ENCODE results near the gene EWSR1.

The EWSR1 gene

DNA sequence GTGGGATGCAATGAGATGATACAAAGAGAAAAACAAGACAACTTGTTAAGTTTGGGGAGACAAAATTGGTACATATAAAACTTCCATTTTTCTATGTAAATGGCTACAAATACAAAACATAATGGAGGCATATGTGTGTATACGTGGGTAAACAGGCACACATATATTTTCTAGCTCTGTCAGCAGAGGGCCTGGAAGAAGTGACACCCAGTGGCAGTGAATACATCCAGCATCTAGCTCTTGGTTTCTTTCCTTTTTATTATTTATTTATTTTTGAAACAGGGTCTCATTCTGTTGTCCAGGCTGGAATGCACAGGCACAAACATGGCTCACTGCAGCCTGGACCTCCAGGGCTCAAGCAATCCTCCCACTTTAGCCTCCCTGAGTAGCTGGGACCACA, 52.5 kb downstream of the EWSR1 start:
- DNase-seq (ENCODE audit: low spot score): no peak

- DNase-seq (ENCODE audit: low spot score): no peak
These were observed 55.6 kb downstream of the EWSR1 start for GRCh38 chr22:29323641-29324040.

DNA sequence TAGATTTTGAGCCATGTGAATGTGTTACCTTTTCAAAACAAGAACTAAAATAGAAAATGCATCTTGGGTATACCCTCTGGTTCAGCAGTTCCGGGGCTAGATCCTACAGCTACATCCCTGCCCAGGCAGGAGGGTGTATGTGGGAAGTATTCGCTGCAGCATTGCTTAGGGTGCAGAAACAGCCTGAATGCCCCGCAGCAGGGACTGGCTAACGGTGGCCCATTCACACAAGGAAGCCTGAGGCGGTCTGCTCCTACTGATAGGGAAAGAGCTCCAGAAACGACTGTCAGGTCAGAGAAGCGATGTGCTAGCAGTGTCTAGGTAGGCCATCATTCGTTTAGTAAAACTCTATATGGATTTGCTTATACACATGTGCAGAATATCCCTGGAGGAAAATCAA, 57.3 kb downstream of the EWSR1 start:
- DNase-seq (ENCODE audit: low spot score): no peak

DNA sequence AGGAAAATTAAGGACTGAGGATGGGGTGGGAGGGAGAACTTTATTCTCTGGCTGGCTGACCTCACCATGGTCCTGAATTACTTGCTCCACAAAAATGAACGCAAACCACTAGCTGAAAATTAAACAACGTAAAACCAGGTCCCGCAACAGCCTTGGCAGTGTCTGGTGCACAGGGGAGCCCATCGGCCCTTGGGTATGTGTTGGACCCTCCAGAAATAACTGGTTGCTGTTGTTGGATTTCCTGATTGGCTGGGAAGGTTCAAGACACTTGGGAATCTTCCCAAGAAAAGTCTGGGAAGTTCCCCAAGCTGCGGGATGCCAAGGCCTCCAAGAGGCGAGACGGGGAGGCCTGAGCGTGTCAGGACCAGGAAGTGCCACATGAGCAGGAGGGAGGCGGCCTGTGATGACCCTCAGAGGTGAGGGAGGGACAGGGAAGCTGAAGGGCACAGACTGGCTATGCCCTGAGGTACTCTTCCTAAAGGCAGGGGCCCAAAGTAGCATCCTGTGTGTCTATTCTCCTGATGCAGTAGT, 57.8 kb downstream of the EWSR1 start:
- DNase-seq (ENCODE audit: low spot score): no peak

GRCh38 chr22:29326481-29326880, 58.4 kb downstream of the EWSR1 start:
- DNase-seq (ENCODE audit: low spot score): no peak

- DNase-seq (ENCODE audit: low spot score): no peak
These were observed 59.2 kb downstream of the EWSR1 start for GRCh38 chr22:29327089-29327764.

- DNase-seq (ENCODE audit: low spot score): no peak
These were observed 60.0 kb downstream of the EWSR1 start for GRCh38 chr22:29328055-29328454.

- DNase-seq (ENCODE audit: low spot score): no peak
These were observed 60.8 kb downstream of the EWSR1 start for GRCh38 chr22:29328566-29329500.

GRCh38 chr22:29329581-29329980, 61.5 kb downstream of the EWSR1 start:
- no peak for DNase-seq (ENCODE audit: low spot score)

DNA sequence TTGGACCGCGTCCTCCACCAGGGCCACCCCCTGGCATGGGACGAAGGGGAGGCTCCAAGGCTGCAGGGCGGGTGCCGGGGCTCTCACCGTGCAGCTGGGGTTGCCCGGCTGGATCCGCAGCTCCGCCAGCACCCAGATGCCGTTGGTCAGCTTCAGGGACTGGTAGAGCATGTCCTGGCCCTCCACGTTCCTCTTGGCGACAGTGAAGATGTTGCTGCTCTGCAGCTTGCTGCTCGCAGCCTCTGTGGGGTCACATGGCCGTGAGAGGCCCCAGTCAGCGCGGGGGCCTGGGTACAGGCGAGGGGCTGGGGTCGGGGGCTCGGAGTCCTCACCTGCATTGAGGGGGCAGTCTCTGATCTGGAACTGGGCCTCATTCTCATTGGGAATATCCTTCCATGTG, 62.2 kb downstream of the EWSR1 start:
- no peak for DNase-seq (ENCODE audit: low spot score)

- DNase-seq (ENCODE audit: low spot score): no peak
These were observed 62.7 kb downstream of the EWSR1 start for GRCh38 chr22:29330753-29331152.

DNA sequence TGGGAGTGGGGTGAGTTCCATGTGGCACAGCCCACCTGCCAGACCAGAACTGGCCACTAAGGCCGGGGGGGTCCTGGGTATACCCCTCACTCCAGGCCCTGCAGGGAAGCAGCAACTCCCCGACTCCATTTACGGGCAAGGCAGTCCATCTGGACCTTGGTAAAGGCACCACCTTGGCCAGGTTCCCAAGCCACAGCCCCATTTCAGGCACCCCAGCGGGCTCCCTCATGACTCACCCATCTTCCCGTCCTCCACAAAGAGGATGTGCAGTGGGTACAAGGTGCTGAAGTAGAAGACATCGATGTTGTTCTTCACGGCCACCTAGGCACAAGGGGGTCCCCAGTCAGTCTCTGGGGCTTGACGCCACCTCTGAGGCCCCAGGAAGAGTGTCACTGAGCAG, 63.1 kb downstream of the EWSR1 start:
- no peak for DNase-seq (ENCODE audit: low spot score)

GRCh38 chr22:29331658-29332300, 63.7 kb downstream of the EWSR1 start:
- no peak for DNase-seq (ENCODE audit: low spot score)

GRCh38 chr22:29332886-29333496, 64.9 kb downstream of the EWSR1 start:
- DNase-seq (ENCODE audit: low spot score): no peak

- no peak for DNase-seq (ENCODE audit: low spot score)
These were observed 66.1 kb downstream of the EWSR1 start for GRCh38 chr22:29334148-29334547.

- DNase-seq (ENCODE audit: low spot score): no peak
These were observed 66.8 kb downstream of the EWSR1 start for GRCh38 chr22:29334696-29335344.

DNA sequence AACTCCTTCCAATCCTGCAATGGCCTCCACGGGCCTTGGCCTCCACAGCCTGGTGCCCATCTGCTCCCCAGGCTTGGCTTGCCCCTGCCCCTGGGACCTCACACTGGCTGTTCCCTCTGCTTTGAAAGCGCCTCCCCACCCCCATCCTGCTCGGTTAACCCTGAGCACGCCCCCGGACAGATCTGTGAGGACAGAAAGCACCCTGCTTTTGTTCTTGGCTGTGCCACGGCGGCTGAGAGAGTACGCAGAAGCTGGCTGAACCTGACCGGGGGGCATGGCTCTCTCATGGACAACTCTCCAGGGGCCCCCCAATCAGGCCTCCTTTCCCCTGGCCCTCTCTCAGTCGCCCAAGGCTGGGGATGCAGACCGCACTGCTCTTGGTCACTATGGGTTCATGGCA, 67.6 kb downstream of the EWSR1 start:
- no peak for DNase-seq (ENCODE audit: low spot score)

DNA sequence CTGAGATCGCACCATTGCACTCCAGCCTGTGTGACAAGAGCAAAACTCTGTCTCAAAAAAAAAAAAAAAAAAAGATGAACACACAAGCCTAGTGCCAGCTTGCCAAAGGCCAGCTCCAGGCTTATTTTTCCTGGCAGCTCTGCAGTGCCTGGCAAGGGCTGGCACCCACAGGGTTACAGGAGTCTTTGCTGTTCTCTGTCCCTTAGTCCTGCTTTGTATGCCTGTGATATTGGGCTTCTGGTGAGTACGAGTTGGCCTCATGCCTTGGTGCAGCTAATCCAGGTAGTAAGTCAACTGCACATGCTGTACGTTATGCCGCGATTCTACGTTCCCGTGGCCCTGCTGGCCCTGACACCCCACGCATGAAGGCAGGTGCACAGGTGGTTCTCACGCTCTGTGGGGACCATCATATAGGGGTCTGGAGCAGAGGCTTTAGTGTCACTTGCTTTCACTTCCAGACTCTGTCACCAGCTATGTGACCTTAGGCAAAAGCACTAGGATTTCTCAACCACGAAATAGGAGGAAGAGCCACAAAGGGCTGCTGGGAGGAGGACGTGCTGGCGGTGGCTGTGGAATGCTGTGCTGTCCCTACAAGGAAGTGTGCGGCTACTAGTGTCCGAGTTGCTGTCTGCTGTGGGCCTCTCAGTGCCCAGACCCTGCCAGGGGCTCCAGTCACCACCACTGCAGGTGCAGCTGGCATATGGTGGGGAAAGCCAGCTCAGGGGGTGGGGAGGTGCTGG, 68.9 kb downstream of the EWSR1 start:
- no peak for DNase-seq (ENCODE audit: low spot score)

- DNase-seq (ENCODE audit: low spot score): no peak
These were observed 69.7 kb downstream of the EWSR1 start for GRCh38 chr22:29337631-29338284.

DNA sequence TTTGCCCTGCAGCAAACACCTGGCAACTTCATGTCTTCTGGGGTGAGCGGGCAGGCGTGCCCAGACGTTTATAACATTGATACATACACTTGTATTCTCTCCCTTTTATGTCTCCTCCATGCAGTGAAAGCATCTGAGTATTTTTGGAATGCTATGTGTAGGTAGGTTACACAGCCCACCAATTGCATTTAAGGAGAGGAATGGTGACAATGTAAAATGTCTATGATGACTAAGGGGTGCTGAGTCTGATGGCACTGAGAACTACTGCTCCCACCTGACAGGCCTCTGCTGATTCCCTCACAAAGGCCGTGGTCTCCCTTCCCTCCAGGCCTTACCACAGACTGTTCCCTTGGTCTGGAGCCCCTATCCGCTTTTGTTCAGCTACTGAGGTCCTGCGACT, 70.3 kb downstream of the EWSR1 start:
- DNase-seq (ENCODE audit: low spot score): no peak
